HG03060 (cell line): ENCODE results near the gene ONECUT2.
A peak's percentile ranks its signal among the peaks of the same experiment; 100 is the strongest.

Experiments
- ATAC-seq: cut with Tn5 transposase; IDR thresholded peaks from one replicate; pipeline ENCODE4 v1.9.1; 2021; ENCODE audit warnings: low read depth, moderate number of reproducible peaks; ENCODE audit not compliant: unreplicated experiment

The ONECUT2 gene

GRCh38 chr18:57431002-57431382 is 4.2 kb upstream of the ONECUT2 start:
- ATAC-seq = no peak

GRCh38 chr18:57431467-57432080 is 3.6 kb upstream of the ONECUT2 start:
- no peak for ATAC-seq

DNA sequence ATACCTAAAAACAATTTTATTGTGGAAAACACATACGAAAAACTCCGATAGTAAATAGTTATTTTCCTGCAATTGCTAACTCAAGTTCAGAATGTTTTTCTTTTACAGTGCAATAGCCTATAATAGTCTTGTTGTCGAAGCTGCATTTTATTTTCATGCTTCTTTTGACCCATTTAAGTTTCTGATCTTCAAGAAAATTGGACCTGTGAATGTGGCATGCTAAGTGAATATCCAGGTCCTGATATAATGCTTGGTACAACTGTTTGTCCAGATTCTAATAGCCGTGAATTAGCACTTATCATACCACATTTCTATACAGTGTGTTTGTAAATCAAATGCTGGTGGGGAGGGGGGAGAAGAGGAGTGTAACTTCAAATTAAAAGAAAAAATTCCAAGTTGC is 3.0 kb upstream of the ONECUT2 start:
- ATAC-seq = no peak

DNA sequence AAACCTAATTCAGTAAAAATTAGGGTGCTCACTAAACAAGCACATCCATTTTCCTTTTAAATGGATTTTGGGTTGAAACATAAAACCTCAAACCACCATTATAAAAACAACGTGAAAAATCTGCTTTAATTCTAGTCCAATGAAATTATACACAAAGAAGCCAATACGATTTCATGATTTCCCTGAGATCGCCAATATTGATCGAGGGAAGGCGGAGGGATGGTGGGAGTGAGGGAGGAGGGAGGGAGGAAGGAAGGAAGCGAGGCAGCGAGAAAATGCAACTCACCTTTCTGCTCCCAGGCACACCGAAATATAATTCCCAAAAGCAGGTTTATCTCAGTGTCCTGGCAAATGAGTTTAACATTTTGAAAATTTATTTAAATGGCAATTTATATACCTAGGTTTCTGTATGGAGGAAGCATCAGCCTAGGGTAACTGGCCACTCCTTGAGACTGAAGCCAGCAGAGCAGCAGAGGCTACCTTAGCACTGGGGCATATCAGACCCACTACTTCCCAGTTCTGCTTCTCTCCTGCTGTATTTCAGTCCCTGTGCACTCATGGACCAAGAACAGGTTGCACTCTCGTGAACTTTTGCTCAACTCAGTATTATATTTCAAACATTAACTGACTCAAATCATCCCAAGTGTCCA is 2.3 kb upstream of the ONECUT2 start:
- ATAC-seq = no peak

- no peak for ATAC-seq
These were observed 1.7 kb upstream of the ONECUT2 start for GRCh38 chr18:57433482-57433881.

DNA sequence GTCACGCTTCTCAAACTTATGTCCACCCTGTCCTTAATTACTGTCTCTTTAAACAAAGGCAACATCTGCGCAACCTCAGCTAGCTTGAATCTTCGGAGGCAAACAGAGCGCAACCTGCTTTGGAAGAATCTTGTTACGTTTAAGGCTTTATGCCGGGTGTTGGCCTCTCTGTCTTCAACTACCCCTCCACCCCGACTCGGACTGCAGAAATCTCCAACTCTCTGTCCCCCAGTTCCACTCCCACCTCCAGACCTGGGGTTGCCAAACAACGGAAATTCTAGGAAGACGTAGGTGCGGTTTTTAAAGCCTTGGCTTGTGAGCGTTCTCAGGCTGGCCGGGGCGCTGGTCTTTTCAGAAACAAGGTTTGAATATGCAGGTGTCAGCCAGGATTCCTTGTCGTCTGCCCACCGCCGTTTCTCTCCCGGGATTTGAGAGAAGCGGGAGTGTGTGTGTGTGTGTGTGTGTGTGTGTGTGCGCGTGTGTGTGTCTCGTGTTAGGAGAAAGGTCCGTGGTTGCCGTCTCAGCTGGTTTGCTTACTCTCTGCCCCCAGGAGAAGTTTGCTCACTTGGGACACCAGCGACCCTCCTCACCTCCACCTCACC is 1.1 kb upstream of the ONECUT2 start:
- ATAC-seq = no peak

- no peak for ATAC-seq
These were observed 644 bp downstream of the ONECUT2 start for GRCh38 chr18:57435846-57436190.

GRCh38 chr18:57436191-57436964 is 1.2 kb downstream of the ONECUT2 start:
- no peak for ATAC-seq

- no peak for ATAC-seq
These were observed 1.8 kb downstream of the ONECUT2 start for GRCh38 chr18:57436965-57437333.

- no peak for ATAC-seq
These were observed 2.2 kb downstream of the ONECUT2 start for GRCh38 chr18:57437402-57437765.

DNA sequence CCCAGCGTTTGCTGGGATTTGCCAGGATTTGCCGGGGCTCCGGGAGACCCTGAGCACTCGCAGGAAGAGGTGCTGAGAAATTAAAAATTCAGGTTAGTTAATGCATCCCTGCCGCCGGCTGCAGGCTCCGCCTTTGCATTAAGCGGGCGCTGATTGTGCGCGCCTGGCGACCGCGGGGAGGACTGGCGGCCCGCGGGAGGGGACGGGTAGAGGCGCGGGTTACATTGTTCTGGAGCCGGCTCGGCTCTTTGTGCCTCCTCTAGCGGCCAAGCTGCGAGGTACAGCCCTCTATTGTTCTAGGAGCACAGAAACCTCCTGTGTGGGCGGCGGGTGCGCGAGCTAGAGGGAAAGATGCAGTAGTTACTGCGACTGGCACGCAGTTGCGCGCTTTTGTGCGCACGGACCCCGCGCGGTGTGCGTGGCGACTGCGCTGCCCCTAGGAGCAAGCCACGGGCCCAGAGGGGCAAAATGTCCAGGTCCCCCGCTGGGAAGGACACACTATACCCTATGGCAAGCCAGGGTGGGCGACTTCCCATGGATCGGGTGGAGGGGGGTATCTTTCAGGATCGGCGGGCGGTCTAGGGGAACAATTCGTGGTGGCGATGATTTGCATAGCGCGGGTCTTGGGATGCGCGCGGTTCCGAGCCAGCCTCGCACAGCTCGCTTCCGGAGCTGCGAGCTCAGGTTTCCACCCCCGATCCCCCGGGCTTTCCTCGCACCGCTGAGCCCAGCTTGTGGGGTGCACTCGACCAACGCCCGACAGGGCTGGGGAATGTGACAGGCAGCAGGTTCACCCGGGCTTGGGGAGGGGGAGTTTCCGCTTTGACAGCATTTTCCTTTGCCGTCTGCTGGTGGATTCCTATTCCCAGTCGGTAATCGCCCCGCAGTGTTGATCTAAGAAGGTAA is 2.8 kb downstream of the ONECUT2 start:
- peak; percentile 64 for ATAC-seq

- ATAC-seq = no peak
These were observed 3.8 kb downstream of the ONECUT2 start for GRCh38 chr18:57438743-57439608.

- no peak for ATAC-seq
These were observed 4.4 kb downstream of the ONECUT2 start for GRCh38 chr18:57439609-57439968.

GRCh38 chr18:57439985-57440330 is 4.8 kb downstream of the ONECUT2 start:
- ATAC-seq = no peak

DNA sequence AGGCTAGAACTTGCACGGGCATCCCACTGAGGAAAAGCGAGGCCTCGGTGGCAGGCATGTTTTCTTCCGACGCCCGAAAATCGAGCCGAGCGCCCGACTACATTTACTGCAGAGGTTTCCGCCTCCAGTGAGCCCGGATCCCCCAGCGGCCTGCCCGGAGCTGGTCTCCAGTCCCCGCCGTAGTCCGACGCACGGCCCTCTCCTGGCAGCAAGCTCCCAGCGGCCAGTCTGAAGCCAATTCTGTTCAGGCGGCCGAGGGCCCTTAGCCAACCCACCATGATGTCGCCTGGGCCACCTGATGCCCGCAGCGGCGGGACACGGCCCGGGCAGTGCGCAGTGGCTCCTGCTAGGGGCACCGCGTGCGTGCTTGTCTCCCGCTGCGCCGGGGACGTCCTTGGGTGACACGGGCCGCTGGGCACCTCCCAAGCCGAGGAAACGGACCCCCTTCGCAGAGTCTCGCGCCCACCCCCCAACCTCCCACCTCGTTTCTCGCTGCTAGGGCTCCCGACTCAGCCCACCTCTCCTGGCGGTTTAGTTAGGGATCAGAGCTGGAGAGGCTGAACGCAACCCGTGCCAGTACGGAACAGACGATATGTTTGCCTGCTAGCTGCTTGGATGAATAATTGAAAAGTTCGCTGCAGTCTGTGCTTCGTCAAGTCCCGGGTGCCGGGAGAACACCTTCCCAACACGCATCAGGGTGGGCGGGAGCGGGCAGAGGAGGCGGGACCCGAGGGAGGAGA is 5.3 kb downstream of the ONECUT2 start:
- no peak for ATAC-seq

- no peak for ATAC-seq
These were observed 6.1 kb downstream of the ONECUT2 start for GRCh38 chr18:57441071-57441794.

GRCh38 chr18:57443247-57443646 is 8.1 kb downstream of the ONECUT2 start:
- ATAC-seq = no peak

DNA sequence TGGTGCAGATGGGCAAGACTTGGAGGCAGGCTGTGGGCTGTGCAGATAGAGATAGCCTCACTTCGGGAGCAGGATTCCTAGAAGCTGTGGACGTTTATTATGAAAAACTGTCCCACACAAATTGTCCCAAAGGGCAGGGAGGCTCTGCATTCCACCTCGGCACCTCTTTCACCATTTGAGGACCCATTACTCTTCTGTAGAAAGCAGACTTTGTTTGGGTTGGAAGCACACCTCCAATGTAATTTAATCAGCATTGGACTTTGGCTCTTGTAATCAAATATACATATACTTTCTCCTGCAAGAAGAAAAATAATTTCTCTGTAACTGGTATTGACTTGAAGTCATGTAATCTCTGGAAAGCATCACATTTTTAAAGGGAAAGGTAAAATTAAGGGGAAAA is 8.5 kb downstream of the ONECUT2 start:
- no peak for ATAC-seq
